Ishikawa (cell line): Measurements from ENCODE around the gene HOXA11.

Experiments
- CEBPB ChIP-seq: IDR thresholded peaks from 2 replicates; pipeline ENCODE4 v1.6.1; 2012
- CREB1 ChIP-seq: IDR thresholded peaks from 2 replicates; pipeline ENCODE4 v1.6.1; 2012; ENCODE audit warnings: low read depth
- EGR1 ChIP-seq: IDR thresholded peaks from 2 replicates; pipeline ENCODE4 v1.6.1; 2012
- EP300 ChIP-seq: IDR thresholded peaks from 2 replicates; pipeline ENCODE4 v1.6.1; 2012; ENCODE audit warnings: borderline replicate concordance
- FOXM1 ChIP-seq: IDR thresholded peaks from 2 replicates; pipeline ENCODE4 v1.6.1; 2012; ENCODE audit warnings: low read depth, borderline replicate concordance
- MAX ChIP-seq: IDR thresholded peaks from 2 replicates; pipeline ENCODE4 v1.6.1; 2012
- NFIC ChIP-seq: IDR thresholded peaks from 2 replicates; pipeline ENCODE4 v1.6.1; 2012
- RAD21 ChIP-seq: IDR thresholded peaks from 2 replicates; pipeline ENCODE4 v1.6.1; 2012; ENCODE audit warnings: low read depth
- REST ChIP-seq: IDR thresholded peaks from 2 replicates; pipeline ENCODE4 v1.6.1; 2012; ENCODE audit warnings: low read depth, mild to moderate bottlenecking
- TAF1 ChIP-seq: IDR thresholded peaks from 2 replicates; pipeline ENCODE4 v1.6.1; 2012; ENCODE audit warnings: low read depth, mild to moderate bottlenecking
- TCF12 ChIP-seq: IDR thresholded peaks from 2 replicates; pipeline ENCODE4 v1.6.1; 2012; ENCODE audit warnings: low read depth
- TEAD4 ChIP-seq: IDR thresholded peaks from 2 replicates; pipeline ENCODE4 v1.6.1; 2012
- USF1 ChIP-seq: IDR thresholded peaks from 2 replicates; pipeline ENCODE4 v1.6.1; 2012
- YY1 ChIP-seq: IDR thresholded peaks from 2 replicates; pipeline ENCODE4 v1.6.1; 2012; ENCODE audit warnings: low read depth
- ZBTB7A ChIP-seq: IDR thresholded peaks from 2 replicates; pipeline ENCODE4 v1.6.1; 2012; ENCODE audit warnings: low read depth

Gene HOXA11

GRCh38 chr7:27191833-27192545, 7.0 kb upstream of the HOXA11 start:
- no peak for TF ChIP-seq USF1
- TF ChIP-seq EP300 = no peak
- TF ChIP-seq TAF1 = no peak

GRCh38 chr7:27191161-27191731, 6.2 kb upstream of the HOXA11 start:
- TF ChIP-seq CREB1 = no peak
- no peak for TF ChIP-seq EP300
- no peak for TF ChIP-seq TAF1
- TF ChIP-seq EGR1 = no peak
- no peak for TF ChIP-seq REST
- no peak for TF ChIP-seq FOXM1
- TF ChIP-seq TEAD4 = no peak
- TF ChIP-seq NFIC = no peak

GRCh38 chr7:27189997-27190748, 5.1 kb upstream of the HOXA11 start:
- no peak for TF ChIP-seq FOXM1

- TF ChIP-seq MAX = no peak
Measured at GRCh38 chr7:27189295-27189996, 4.4 kb upstream of the HOXA11 start.

- TF ChIP-seq EGR1 (no peak), NFIC (no peak), MAX (no peak), CEBPB (no peak), TEAD4 (no peak), CREB1 (no peak), REST (no peak), EP300 (no peak), TAF1 (no peak), USF1 (no peak), YY1 (no peak), TCF12 (no peak), ZBTB7A (no peak), FOXM1 (no peak), RAD21 (no peak)
Measured at GRCh38 chr7:27188386-27189294, 3.6 kb upstream of the HOXA11 start.
